Ishikawa (cell line): ENCODE data around the gene ABCA7.
A peak's percentile ranks its signal among the peaks of the same experiment; 100 is the strongest.

Source experiments
- CEBPB ChIP-seq: IDR thresholded peaks from 2 replicates; pipeline ENCODE4 v1.6.1; 2012
- EGR1 ChIP-seq: IDR thresholded peaks from 2 replicates; pipeline ENCODE4 v1.6.1; 2012
- EP300 ChIP-seq: IDR thresholded peaks from 2 replicates; pipeline ENCODE4 v1.6.1; 2012; ENCODE audit warnings: borderline replicate concordance
- FOXM1 ChIP-seq: IDR thresholded peaks from 2 replicates; pipeline ENCODE4 v1.6.1; 2012; ENCODE audit warnings: low read depth, borderline replicate concordance
- NFIC ChIP-seq: IDR thresholded peaks from 2 replicates; pipeline ENCODE4 v1.6.1; 2012
- TAF1 ChIP-seq: IDR thresholded peaks from 2 replicates; pipeline ENCODE4 v1.6.1; 2012; ENCODE audit warnings: low read depth, mild to moderate bottlenecking
- TCF12 ChIP-seq: IDR thresholded peaks from 2 replicates; pipeline ENCODE4 v1.6.1; 2012; ENCODE audit warnings: low read depth
- TEAD4 ChIP-seq: IDR thresholded peaks from 2 replicates; pipeline ENCODE4 v1.6.1; 2012
- YY1 ChIP-seq: IDR thresholded peaks from 2 replicates; pipeline ENCODE4 v1.6.1; 2012; ENCODE audit warnings: low read depth
- ZBTB7A ChIP-seq: IDR thresholded peaks from 2 replicates; pipeline ENCODE4 v1.6.1; 2012; ENCODE audit warnings: low read depth
- TF ChIP-seq, protein P1 (sequence below): IDR thresholded peaks from 2 replicates; pipeline ENCODE4 v1.6.1; 2012
- TF ChIP-seq, protein P2 (sequence below): IDR thresholded peaks from 2 replicates; pipeline ENCODE4 v1.6.1; 2012
- TF ChIP-seq, protein P3 (sequence below): IDR thresholded peaks from 2 replicates; pipeline ENCODE4 v1.6.1; 2012; ENCODE audit warnings: low read depth, mild to moderate bottlenecking

The ABCA7 gene

DNA sequence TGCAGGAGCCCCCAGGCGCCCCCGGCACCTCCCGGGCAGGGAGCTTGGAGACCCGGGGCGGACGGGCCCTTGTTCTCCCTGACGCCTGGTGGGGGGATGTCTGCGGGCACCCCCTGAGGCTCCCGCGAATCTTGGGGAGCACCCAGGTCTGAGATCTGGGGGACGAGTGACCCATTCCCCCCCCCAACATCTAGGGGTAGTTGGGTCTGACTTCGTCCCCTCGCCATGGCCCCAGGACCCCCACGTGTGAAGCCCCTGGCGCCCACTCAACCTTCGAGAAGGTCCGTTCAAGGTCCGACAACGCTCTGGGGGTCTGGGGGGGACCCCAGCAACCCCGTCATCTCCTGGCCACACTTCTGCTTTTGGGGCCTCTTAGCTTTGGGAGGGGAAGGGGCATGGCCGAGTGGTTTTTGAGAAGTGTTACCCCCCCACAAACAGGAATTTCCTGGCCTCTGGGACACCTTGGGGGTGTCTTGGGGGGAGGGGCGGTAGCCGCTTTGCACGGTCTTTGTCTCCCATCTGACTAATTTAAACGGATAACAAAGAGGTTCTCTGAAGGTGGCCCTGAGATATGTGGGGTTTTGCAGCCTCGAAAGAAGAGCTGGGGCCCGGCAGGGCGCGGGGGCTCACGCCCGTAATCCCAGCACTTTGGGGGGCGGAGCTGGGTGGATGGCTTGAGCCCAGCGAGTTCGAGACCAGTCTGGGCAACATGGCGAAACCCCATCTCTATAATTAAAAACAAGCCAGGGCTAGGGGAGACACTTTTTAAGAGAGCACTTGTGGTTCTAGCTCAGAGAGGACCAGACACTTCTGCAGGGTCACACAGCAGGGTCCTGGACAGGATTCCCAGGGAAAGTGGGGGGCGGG is 12.9 kb upstream of the ABCA7 start:
- TF ChIP-seq ZBTB7A (peak; percentile 37), CEBPB (no peak), TEAD4 (0 out of 2 replicates have a peak, but pooled peaks have one; percentile 24)
- TF ChIP-seq, protein P1, sequence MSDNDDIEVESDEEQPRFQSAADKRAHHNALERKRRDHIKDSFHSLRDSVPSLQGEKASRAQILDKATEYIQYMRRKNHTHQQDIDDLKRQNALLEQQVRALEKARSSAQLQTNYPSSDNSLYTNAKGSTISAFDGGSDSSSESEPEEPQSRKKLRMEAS = 0 out of 2 replicates have a peak, but pooled peaks have one; percentile 19

DNA sequence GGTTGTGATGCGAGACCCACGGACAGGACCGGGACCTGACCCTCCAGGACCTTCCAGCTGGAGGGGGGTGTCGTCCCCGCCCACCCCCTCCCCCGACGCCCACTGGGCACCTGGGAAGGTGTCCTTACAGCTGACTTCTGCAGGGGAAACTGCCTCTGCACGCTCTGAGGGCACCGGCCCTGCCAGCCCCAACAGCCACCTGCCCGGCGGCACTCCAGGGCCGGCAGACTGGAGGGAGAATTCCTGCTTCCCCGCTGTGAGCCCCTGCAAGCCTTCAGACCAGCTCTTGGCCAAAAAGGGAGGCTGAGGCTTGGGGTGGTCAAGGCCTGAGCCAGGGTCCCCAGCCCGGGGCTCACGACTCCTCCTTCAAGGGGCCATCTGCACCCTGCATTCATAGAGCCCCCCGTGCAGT is 12.3 kb upstream of the ABCA7 start:
- TF ChIP-seq TCF12 (peak; percentile 6; the same call in 1 of the 2 replicates), ZBTB7A (no peak)
- TF ChIP-seq, protein P1 = peak; percentile 1; the same call in 1 of the 2 replicates

DNA sequence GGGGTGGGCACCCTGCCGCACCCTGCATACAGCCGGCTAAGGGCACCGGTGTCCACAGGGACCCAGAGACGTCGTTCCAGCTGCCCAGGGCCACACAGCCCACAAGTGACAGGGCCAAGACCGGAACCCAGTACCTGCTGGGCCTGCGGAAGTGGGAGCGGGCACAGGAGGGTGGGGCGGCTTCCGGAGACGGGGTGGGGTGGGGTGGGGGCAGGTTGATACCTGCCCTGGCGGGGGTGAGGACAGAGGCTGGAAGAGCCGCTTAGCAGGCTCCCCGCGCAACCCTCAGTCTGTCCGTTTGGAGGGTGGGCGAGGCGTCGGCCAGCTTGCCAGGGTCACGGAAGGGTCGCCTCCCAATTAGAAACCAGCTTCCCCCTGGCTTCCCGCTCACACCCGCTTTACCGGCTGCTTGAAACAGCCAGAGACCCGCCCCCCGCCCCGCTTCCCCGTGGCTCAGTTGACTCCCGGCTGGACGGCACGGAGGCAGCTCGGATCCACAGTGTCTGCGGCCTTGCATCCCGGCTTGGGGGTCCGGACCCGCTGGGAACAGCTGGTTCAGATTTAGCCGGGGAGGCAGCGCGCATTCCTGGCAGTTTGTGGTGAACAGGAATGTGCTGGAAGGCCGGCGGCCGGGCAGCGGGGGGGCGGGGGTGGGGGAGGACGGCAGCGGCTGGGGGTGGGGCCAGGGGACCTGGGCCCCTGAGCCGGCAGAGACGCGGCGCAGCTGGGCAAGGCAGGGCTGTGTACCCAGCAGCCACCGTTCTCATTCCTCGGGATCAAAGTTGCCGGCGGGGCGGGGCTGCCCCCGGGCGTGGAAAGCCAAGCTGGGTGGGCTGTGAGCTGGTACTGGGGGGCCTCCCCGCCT is 11.6 kb upstream of the ABCA7 start:
- TF ChIP-seq TEAD4 (peak; percentile 92), EP300 (peak; percentile 68), ZBTB7A (peak; percentile 65), YY1 (0 out of 2 replicates have a peak, but pooled peaks have one; percentile 33), TCF12 (peak; percentile 77), EGR1 (no peak), NFIC (peak; percentile 18; the same call in 1 of the 2 replicates), FOXM1 (no peak)
- TF ChIP-seq, protein P1 = peak; percentile 13; the same call in 1 of the 2 replicates

DNA sequence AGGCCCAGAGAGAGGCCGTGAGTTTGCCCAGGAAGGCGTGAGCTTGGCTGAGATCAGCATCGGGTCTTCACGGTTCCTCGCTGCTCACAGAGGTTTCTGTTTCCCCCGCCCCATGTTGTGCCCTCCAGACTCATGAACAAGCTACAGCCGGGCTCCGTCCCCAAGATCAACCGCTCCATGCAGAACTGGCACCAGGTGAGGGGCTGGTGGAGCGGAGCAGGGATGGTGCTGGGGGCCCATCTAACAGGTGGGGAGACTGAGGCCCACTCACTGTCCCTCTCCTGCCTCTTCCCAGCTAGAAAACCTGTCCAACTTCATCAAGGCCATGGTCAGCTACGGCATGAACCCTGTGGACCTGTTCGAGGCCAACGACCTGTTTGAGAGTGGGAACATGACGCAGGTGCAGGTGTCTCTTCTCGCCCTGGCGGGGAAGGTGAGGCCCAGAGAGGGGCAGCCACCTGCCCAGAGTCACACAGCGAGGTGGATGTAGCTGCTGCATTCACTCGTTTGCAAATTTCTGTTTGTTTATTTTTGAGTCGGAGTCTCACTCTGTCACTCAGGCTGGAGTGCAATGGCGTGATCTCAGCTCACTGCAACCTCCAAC is 7.5 kb upstream of the ABCA7 start:
- TF ChIP-seq, protein P2, sequence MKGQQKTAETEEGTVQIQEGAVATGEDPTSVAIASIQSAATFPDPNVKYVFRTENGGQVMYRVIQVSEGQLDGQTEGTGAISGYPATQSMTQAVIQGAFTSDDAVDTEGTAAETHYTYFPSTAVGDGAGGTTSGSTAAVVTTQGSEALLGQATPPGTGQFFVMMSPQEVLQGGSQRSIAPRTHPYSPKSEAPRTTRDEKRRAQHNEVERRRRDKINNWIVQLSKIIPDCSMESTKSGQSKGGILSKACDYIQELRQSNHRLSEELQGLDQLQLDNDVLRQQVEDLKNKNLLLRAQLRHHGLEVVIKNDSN = no peak
- no peak for TF ChIP-seq TCF12
- TF ChIP-seq, protein P1 = no peak
- TF ChIP-seq, protein P3, sequence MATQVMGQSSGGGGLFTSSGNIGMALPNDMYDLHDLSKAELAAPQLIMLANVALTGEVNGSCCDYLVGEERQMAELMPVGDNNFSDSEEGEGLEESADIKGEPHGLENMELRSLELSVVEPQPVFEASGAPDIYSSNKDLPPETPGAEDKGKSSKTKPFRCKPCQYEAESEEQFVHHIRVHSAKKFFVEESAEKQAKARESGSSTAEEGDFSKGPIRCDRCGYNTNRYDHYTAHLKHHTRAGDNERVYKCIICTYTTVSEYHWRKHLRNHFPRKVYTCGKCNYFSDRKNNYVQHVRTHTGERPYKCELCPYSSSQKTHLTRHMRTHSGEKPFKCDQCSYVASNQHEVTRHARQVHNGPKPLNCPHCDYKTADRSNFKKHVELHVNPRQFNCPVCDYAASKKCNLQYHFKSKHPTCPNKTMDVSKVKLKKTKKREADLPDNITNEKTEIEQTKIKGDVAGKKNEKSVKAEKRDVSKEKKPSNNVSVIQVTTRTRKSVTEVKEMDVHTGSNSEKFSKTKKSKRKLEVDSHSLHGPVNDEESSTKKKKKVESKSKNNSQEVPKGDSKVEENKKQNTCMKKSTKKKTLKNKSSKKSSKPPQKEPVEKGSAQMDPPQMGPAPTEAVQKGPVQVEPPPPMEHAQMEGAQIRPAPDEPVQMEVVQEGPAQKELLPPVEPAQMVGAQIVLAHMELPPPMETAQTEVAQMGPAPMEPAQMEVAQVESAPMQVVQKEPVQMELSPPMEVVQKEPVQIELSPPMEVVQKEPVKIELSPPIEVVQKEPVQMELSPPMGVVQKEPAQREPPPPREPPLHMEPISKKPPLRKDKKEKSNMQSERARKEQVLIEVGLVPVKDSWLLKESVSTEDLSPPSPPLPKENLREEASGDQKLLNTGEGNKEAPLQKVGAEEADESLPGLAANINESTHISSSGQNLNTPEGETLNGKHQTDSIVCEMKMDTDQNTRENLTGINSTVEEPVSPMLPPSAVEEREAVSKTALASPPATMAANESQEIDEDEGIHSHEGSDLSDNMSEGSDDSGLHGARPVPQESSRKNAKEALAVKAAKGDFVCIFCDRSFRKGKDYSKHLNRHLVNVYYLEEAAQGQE = no peak
- TF ChIP-seq TEAD4 = no peak

DNA sequence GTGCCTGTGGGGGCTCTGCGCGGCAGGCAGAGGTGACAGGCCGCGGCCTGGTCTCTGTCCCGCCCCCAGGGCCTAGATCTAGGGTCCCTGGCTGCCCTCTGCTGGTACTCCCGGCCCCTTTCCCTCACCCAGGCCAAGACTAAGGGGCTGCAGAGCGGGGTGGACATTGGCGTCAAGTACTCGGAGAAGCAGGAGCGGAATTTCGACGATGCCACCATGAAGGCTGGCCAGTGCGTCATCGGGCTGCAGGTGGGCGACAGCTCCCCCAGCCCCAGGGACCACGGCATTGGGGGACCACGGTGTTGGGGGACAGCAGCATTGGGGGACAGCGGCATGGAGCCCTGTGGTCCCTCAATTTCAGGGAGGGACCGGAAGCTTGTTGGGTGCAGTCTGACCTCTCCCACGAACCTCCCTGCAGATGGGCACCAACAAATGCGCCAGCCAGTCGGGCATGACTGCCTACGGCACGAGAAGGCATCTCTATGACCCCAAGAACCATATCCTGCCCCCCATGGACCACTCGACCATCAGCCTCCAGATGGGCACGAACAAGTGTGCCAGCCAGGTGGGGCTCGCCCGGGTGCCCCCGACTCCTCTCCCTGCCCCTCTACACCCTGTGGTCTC is 3.8 kb upstream of the ABCA7 start:
- TF ChIP-seq, protein P1 = no peak
- TF ChIP-seq, protein P3 = no peak
- TF ChIP-seq TAF1 (no peak), FOXM1 (no peak), EP300 (no peak), NFIC (no peak), YY1 (no peak)
- TF ChIP-seq, protein P2 = no peak
